Measurements from ENCODE around the gene CTPS1.

Gene CTPS1

GRCh38 chr1:40948741-40949443 is 30.6 kb upstream of the CTPS1 start:
- Histone ChIP-seq H3K36me3 (ENCODE audit: control insufficient read depth, low read depth, low read length) (no peaks in the 10 kb centered on the region), H3K27me3 (ENCODE audit: control insufficient read depth, insufficient read depth, low read length) (peaks cover 11% of the 10 kb centered on the region), H3K9me3 (ENCODE audit: control insufficient read depth, low read depth, low read length) (no peaks in the 10 kb centered on the region), H3K4me1 (ENCODE audit: control insufficient read depth, low read depth, low read length) (peaks cover 4% of the 10 kb centered on the region), H3K4me3 (ENCODE audit: low read length) (peak overlapping the region; percentile 21), H3K27ac (ENCODE audit: low read length) (no peak overlapping the region), H3K9ac (ENCODE audit: low read length) (no peak overlapping the region)

GRCh38 chr1:40949563-40949962 is 29.9 kb upstream of the CTPS1 start:
- Histone ChIP-seq H3K4me1 (ENCODE audit: control insufficient read depth, low read depth, low read length) (peaks cover 4% of the 10 kb centered on the region), H3K36me3 (ENCODE audit: control insufficient read depth, low read depth, low read length) (no peaks in the 10 kb centered on the region), H3K4me3 (ENCODE audit: low read length) (no peak overlapping the region), H3K9ac (ENCODE audit: low read length) (no peak overlapping the region), H3K27me3 (ENCODE audit: control insufficient read depth, insufficient read depth, low read length) (peaks cover 11% of the 10 kb centered on the region), H3K9me3 (ENCODE audit: control insufficient read depth, low read depth, low read length) (no peaks in the 10 kb centered on the region), H3K27ac (ENCODE audit: low read length) (no peak overlapping the region)

- Histone ChIP-seq H3K4me1 (ENCODE audit: control insufficient read depth, low read depth, low read length) (peaks cover 4% of the 10 kb centered on the region), H3K27me3 (ENCODE audit: control insufficient read depth, insufficient read depth, low read length) (peaks cover 11% of the 10 kb centered on the region), H3K27ac (ENCODE audit: low read length) (no peak overlapping the region), H3K36me3 (ENCODE audit: control insufficient read depth, low read depth, low read length) (no peaks in the 10 kb centered on the region), H3K9me3 (ENCODE audit: control insufficient read depth, low read depth, low read length) (no peaks in the 10 kb centered on the region), H3K9ac (ENCODE audit: low read length) (no peak overlapping the region), H3K4me3 (ENCODE audit: low read length) (no peak overlapping the region)
These were observed 27.4 kb upstream of the CTPS1 start for GRCh38 chr1:40951943-40952743.

- Histone ChIP-seq H3K4me3 (ENCODE audit: low read length) (no peak overlapping the region), H3K4me1 (ENCODE audit: control insufficient read depth, low read depth, low read length) (peaks cover 4% of the 10 kb centered on the region), H3K36me3 (ENCODE audit: control insufficient read depth, low read depth, low read length) (no peaks in the 10 kb centered on the region), H3K9ac (ENCODE audit: low read length) (no peak overlapping the region), H3K27me3 (ENCODE audit: control insufficient read depth, insufficient read depth, low read length) (peaks cover 11% of the 10 kb centered on the region), H3K27ac (ENCODE audit: low read length) (no peak overlapping the region), H3K9me3 (ENCODE audit: control insufficient read depth, low read depth, low read length) (no peaks in the 10 kb centered on the region)
These were observed 26.7 kb upstream of the CTPS1 start for GRCh38 chr1:40952744-40953315.

- Histone ChIP-seq H3K27me3 (ENCODE audit: control insufficient read depth, insufficient read depth, low read length) (peaks cover 11% of the 10 kb centered on the region), H3K4me1 (ENCODE audit: control insufficient read depth, low read depth, low read length) (no peaks in the 10 kb centered on the region), H3K4me3 (ENCODE audit: low read length) (no peak overlapping the region), H3K9ac (ENCODE audit: low read length) (no peak overlapping the region), H3K27ac (ENCODE audit: low read length) (no peak overlapping the region), H3K9me3 (ENCODE audit: control insufficient read depth, low read depth, low read length) (no peaks in the 10 kb centered on the region), H3K36me3 (ENCODE audit: control insufficient read depth, low read depth, low read length) (no peaks in the 10 kb centered on the region)
These were observed 24.9 kb upstream of the CTPS1 start for GRCh38 chr1:40954626-40955025.

GRCh38 chr1:40955266-40955665 is 24.2 kb upstream of the CTPS1 start:
- no peak overlapping the region for H3K27ac ChIP-seq (ENCODE audit: low read length)
- no peaks in the 10 kb centered on the region for H3K9me3 ChIP-seq (ENCODE audit: control insufficient read depth, low read depth, low read length)
- H3K9ac ChIP-seq (ENCODE audit: low read length): no peak overlapping the region
- no peaks in the 10 kb centered on the region for H3K4me1 ChIP-seq (ENCODE audit: control insufficient read depth, low read depth, low read length)
- H3K36me3 ChIP-seq (ENCODE audit: control insufficient read depth, low read depth, low read length): no peaks in the 10 kb centered on the region
- no peak overlapping the region for H3K4me3 ChIP-seq (ENCODE audit: low read length)
- H3K27me3 ChIP-seq (ENCODE audit: control insufficient read depth, insufficient read depth, low read length): peaks cover 11% of the 10 kb centered on the region

GRCh38 chr1:40956407-40956806 is 23.1 kb upstream of the CTPS1 start:
- Histone ChIP-seq H3K4me1 (ENCODE audit: control insufficient read depth, low read depth, low read length) (no peaks in the 10 kb centered on the region), H3K9me3 (ENCODE audit: control insufficient read depth, low read depth, low read length) (no peaks in the 10 kb centered on the region), H3K27me3 (ENCODE audit: control insufficient read depth, insufficient read depth, low read length) (peaks cover 10% of the 10 kb centered on the region), H3K36me3 (ENCODE audit: control insufficient read depth, low read depth, low read length) (no peaks in the 10 kb centered on the region), H3K4me3 (ENCODE audit: low read length) (no peak overlapping the region), H3K9ac (ENCODE audit: low read length) (no peak overlapping the region), H3K27ac (ENCODE audit: low read length) (no peak overlapping the region)

GRCh38 chr1:40958210-40958609 is 21.3 kb upstream of the CTPS1 start:
- H3K4me1 ChIP-seq (ENCODE audit: control insufficient read depth, low read depth, low read length): no peaks in the 10 kb centered on the region
- H3K4me3 ChIP-seq (ENCODE audit: low read length): no peak overlapping the region
- H3K9ac ChIP-seq (ENCODE audit: low read length): no peak overlapping the region
- H3K9me3 ChIP-seq (ENCODE audit: control insufficient read depth, low read depth, low read length): no peaks in the 10 kb centered on the region
- no peaks in the 10 kb centered on the region for H3K36me3 ChIP-seq (ENCODE audit: control insufficient read depth, low read depth, low read length)
- no peaks in the 10 kb centered on the region for H3K27me3 ChIP-seq (ENCODE audit: control insufficient read depth, insufficient read depth, low read length)
- H3K27ac ChIP-seq (ENCODE audit: low read length): no peak overlapping the region

- Histone ChIP-seq H3K4me1 (ENCODE audit: control insufficient read depth, low read depth, low read length) (no peaks in the 10 kb centered on the region), H3K4me3 (ENCODE audit: low read length) (no peak overlapping the region), H3K9ac (ENCODE audit: low read length) (no peak overlapping the region), H3K9me3 (ENCODE audit: control insufficient read depth, low read depth, low read length) (no peaks in the 10 kb centered on the region), H3K27me3 (ENCODE audit: control insufficient read depth, insufficient read depth, low read length) (no peaks in the 10 kb centered on the region), H3K36me3 (ENCODE audit: control insufficient read depth, low read depth, low read length) (no peaks in the 10 kb centered on the region), H3K27ac (ENCODE audit: low read length) (no peak overlapping the region)
These were observed 14.0 kb upstream of the CTPS1 start for GRCh38 chr1:40965531-40965930.

- no peak overlapping the region for H3K9ac ChIP-seq (ENCODE audit: low read length)
- H3K27ac ChIP-seq (ENCODE audit: low read length): no peak overlapping the region
These were observed 13.1 kb upstream of the CTPS1 start for GRCh38 chr1:40966417-40966816.

GRCh38 chr1:40969445-40969844 is 10.1 kb upstream of the CTPS1 start:
- no peak overlapping the region for H3K27ac ChIP-seq (ENCODE audit: low read length)
- no peak overlapping the region for H3K9ac ChIP-seq (ENCODE audit: low read length)
- H3K4me3 ChIP-seq (ENCODE audit: low read length): no peak overlapping the region
- no peaks in the 10 kb centered on the region for H3K4me1 ChIP-seq (ENCODE audit: control insufficient read depth, low read depth, low read length)
- H3K27me3 ChIP-seq (ENCODE audit: control insufficient read depth, insufficient read depth, low read length): no peaks in the 10 kb centered on the region
- no peaks in the 10 kb centered on the region for H3K36me3 ChIP-seq (ENCODE audit: control insufficient read depth, low read depth, low read length)
- H3K9me3 ChIP-seq (ENCODE audit: control insufficient read depth, low read depth, low read length): no peaks in the 10 kb centered on the region

More at GRCh38 chr1:40966417-40966816, 13.1 kb upstream of the CTPS1 start:
- Histone ChIP-seq H3K9me3 (ENCODE audit: control insufficient read depth, low read depth, low read length) (no peaks in the 10 kb centered on the region), H3K4me3 (ENCODE audit: low read length) (no peak overlapping the region), H3K27me3 (ENCODE audit: control insufficient read depth, insufficient read depth, low read length) (no peaks in the 10 kb centered on the region), H3K4me1 (ENCODE audit: control insufficient read depth, low read depth, low read length) (no peaks in the 10 kb centered on the region), H3K36me3 (ENCODE audit: control insufficient read depth, low read depth, low read length) (no peaks in the 10 kb centered on the region)
